ENCODE measurements around the gene SPECC1L. TPM values are rescaled to one million over a fixed set of nuclear protein-coding genes. Genes with fewer than 3 reads are reported as not detected.

SPECC1L gene
- total RNA-seq, 1 experiment from 2014 or later: 40.8 TPM

DNA sequence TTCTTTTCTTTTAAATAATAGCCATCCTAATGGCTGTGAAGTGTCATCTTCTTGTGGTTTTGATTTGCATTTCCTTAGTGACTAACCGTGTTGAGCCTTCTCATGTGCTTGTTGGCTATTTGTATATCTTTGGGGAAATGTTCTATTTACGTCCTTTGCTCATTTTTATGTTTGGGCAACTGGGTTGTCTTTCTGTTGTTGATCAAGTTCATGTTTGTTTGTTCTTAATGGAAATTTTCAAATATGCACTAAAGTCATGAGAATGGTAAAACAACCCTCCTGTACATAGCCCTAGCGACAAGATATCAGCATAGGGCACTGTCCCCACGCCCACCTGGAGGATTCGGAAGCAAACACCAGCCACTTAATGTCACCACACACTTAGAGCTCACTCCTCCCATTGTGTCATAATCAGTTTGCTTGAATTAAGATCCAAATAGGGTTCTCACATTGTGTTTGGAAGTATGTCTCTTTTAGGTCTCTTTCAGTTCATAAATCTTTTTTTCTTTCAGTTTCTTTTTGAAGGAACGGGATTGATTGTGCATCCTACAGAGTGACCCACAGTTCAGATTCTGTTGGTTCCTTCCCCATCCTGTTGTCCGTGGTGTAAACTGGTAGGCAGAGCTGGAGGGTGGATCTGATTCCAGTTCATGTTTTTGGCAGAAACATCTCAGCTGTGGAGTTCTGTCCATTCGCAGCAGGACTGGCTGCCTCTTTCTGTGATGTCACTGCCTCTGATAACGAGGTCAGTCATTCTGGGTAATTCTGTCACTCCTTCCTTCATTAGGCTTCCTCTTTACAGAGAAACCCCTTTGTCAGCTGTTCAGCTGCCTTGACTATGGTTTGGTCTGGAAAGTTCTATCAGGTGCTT, 130.3 kb downstream of the SPECC1L start:
- H3K79me2 ChIP-seq (ENCODE audit: insufficient read depth, low read length): no peaks in the 10 kb centered on the region; the same call in 1 of the 2 replicates
- no peak overlapping the region for H3K27ac ChIP-seq (ENCODE audit: low read depth, low read length)
- no peaks in the 10 kb centered on the region for H3K9me3 ChIP-seq (ENCODE audit: control insufficient read depth in 1 of 2, insufficient read depth in 1 of 2, low read depth in 1 of 2, low read length in 2 of 2)
- H3K36me3 ChIP-seq (ENCODE audit: control insufficient read depth in 1 of 2, insufficient read depth in 2 of 2, low read length in 2 of 2): peaks cover 9 to 13% of the 10 kb centered on the region in 2 experiments; a peak in 3 of 4 replicates
- H3K4me1 ChIP-seq (ENCODE audit: control insufficient read depth in 1 of 2, insufficient read depth in 2 of 2, low read length in 2 of 2): peaks cover 26 to 37% of the 10 kb centered on the region in 2 experiments
- ChIA-PET CTCF (no interaction called here), RAD21 (ENCODE audit: low non-redundant PET in 1 of 2, low total read pairs in 2 of 2, uncharacterized antibody in 2 of 2, unreplicated experiment in 2 of 2) (interaction anchor here in 1 of 2 experiments (0.6 kb wide), 1 partner anchor 34 kb away, joined by 3 read pairs; no protein-coding TSS in a partner anchor), POLR2A (no interaction called here)
- intact Hi-C loops (cut with micrococcal nuclease): no loop called here
- H3K9ac ChIP-seq (ENCODE audit: low read length): no peak overlapping the region
- no TSS peak for BruUV-seq (replicated peaks)
- peaks cover 10% of the 10 kb centered on the region for H4K20me1 ChIP-seq (ENCODE audit: insufficient read depth)
- H3K9me2 ChIP-seq (ENCODE audit: insufficient read depth): no peaks in the 10 kb centered on the region
- H3K27me3 ChIP-seq (ENCODE audit: insufficient read depth, low read length): no peaks in the 10 kb centered on the region
- no peak for ATAC-seq
- no peak for DNase-seq (ENCODE audit: low read depth, low spot score)
- H3K4me3 ChIP-seq (replicated peaks in 1 of 2; ENCODE audit: low read depth in 1 of 2, low read length in 2 of 2): no peak overlapping the region
- TF ChIP-seq, protein P1, sequence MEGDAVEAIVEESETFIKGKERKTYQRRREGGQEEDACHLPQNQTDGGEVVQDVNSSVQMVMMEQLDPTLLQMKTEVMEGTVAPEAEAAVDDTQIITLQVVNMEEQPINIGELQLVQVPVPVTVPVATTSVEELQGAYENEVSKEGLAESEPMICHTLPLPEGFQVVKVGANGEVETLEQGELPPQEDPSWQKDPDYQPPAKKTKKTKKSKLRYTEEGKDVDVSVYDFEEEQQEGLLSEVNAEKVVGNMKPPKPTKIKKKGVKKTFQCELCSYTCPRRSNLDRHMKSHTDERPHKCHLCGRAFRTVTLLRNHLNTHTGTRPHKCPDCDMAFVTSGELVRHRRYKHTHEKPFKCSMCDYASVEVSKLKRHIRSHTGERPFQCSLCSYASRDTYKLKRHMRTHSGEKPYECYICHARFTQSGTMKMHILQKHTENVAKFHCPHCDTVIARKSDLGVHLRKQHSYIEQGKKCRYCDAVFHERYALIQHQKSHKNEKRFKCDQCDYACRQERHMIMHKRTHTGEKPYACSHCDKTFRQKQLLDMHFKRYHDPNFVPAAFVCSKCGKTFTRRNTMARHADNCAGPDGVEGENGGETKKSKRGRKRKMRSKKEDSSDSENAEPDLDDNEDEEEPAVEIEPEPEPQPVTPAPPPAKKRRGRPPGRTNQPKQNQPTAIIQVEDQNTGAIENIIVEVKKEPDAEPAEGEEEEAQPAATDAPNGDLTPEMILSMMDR (IDR thresholded peaks at IDR 0.05 in 2 of 3, conservative IDR thresholded peaks at IDR 0.05 in 1 of 3; ENCODE audit: borderline replicate concordance in 1 of 3, insufficient read depth in 1 of 3, low read depth in 2 of 3, low read length in 2 of 3): no peak
- TF ChIP-seq EZH2phosphoT487 (IDR thresholded peaks at IDR 0.05; ENCODE audit: borderline replicate concordance): no peak
- TF ChIP-seq RAD21 (IDR thresholded peaks at IDR 0.05; ENCODE audit: low read depth): no peak
- TF ChIP-seq, protein P2, sequence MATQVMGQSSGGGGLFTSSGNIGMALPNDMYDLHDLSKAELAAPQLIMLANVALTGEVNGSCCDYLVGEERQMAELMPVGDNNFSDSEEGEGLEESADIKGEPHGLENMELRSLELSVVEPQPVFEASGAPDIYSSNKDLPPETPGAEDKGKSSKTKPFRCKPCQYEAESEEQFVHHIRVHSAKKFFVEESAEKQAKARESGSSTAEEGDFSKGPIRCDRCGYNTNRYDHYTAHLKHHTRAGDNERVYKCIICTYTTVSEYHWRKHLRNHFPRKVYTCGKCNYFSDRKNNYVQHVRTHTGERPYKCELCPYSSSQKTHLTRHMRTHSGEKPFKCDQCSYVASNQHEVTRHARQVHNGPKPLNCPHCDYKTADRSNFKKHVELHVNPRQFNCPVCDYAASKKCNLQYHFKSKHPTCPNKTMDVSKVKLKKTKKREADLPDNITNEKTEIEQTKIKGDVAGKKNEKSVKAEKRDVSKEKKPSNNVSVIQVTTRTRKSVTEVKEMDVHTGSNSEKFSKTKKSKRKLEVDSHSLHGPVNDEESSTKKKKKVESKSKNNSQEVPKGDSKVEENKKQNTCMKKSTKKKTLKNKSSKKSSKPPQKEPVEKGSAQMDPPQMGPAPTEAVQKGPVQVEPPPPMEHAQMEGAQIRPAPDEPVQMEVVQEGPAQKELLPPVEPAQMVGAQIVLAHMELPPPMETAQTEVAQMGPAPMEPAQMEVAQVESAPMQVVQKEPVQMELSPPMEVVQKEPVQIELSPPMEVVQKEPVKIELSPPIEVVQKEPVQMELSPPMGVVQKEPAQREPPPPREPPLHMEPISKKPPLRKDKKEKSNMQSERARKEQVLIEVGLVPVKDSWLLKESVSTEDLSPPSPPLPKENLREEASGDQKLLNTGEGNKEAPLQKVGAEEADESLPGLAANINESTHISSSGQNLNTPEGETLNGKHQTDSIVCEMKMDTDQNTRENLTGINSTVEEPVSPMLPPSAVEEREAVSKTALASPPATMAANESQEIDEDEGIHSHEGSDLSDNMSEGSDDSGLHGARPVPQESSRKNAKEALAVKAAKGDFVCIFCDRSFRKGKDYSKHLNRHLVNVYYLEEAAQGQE (IDR thresholded peaks at IDR 0.05; ENCODE audit: low read depth): no peak
- TF ChIP-seq TCF7L2 (IDR thresholded peaks at IDR 0.05; ENCODE audit: borderline replicate concordance, extremely low read depth, insufficient read depth, insufficient read length): no peak
- no peak for TF ChIP-seq ZFX (IDR thresholded peaks at IDR 0.05)
- TF ChIP-seq JUND (IDR thresholded peaks at IDR 0.05): no peak
- no peak for TF ChIP-seq SP1 (IDR thresholded peaks at IDR 0.05; ENCODE audit: low read depth)
- no peak for TF ChIP-seq MAX (IDR thresholded peaks at IDR 0.05)
- TF ChIP-seq EGR1 (IDR thresholded peaks at IDR 0.05; ENCODE audit: low read depth): no peak
- TF ChIP-seq SRF (IDR thresholded peaks at IDR 0.05; ENCODE audit: low read depth): no peak
- no peak for TF ChIP-seq ELF1 (IDR thresholded peaks at IDR 0.05; ENCODE audit: borderline replicate concordance, low read depth)
- TF ChIP-seq POLR2AphosphoS5 (IDR thresholded peaks at IDR 0.05; ENCODE audit: low read depth, low read length): no peak
- TF ChIP-seq ATF3 (IDR thresholded peaks at IDR 0.05): no peak
- TF ChIP-seq POLR2A (IDR thresholded peaks at IDR 0.05; ENCODE audit: borderline replicate concordance, extremely low read depth, insufficient read depth, insufficient read length): no peak
- no peak overlapping the region for H2AFZ ChIP-seq (ENCODE audit: low read depth, low read length, poor library complexity, severe bottlenecking)
- H3K4me2 ChIP-seq (ENCODE audit: low read length): no peak overlapping the region
